Measurements from ENCODE around the gene GCNT1.
"Not testable (repeated sequence)": the region's sequence is repeated elsewhere in the genome, so short reads cannot be mapped to it uniquely, and the experiment has no call there.

The GCNT1 gene

DNA sequence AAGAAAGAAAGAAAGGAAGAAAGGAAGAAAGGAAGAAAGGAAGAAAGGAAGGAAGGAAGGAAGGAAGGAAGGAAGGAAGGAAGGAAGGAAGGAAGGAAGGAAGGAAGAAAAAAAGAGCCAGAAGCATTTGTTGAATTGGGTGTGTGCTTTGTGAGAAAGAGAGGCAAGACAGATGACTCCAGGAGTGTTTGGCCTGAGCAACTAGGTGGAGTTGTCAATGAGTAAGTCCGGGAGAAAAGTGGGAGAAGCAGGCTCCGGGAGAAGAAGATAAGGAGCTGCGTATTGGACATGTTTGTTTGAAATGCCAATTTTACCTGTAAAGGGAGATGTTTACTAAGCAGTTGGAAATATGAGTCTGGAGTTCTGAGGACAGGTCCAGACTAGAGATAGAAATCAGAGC lies 15.1 kb upstream of the GCNT1 start:
- no peak for DNase-seq

DNA sequence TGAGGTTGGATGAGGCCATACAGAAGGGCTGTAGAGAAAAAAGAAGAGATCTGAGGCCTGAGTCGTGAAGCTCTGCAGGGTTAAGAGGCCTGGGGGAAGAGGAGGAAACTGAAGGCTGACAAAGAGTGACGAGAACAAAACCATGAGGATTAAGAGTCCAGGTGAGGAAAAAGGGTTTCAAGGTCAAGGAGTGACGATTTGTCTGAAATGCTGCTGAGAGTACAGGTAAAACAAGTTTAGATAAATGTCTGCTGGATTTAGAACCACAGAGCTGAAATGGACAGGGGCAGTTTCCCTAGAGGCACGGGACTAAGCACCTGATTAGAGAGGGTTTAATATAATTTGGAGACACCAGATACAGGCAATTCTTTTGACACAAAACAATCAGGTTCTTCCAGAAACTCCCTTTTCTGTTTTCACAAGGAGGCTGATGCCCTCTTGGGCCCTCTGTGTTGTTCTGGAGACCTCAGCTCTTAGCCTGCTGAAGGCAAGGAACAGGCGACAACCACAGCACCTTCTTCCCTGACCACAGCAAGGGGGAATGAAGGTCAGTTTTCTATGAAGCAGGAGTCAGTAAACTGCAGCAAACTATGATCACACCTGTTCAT lies 14.6 kb upstream of the GCNT1 start:
- DNase-seq: no peak

DNA sequence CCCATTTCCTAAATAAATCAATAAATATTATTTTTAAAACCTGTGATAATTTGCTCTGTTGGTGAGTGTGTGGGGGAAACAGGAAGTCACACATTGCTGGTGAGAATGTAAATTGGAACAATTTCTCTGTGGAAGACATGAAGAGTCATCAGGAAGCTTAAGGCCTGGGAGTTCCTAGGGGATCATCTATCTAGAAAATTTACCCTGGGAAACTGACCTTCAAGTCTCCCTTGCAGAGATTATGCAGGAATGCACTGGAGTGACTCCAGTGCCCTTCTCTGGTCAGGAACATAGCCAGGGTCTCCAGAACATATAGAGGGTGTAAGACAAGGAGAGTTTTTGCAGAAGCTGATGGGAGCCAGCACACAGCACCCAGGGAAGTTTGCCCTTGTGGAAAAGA lies 13.0 kb upstream of the GCNT1 start:
- no peak for DNase-seq

DNA sequence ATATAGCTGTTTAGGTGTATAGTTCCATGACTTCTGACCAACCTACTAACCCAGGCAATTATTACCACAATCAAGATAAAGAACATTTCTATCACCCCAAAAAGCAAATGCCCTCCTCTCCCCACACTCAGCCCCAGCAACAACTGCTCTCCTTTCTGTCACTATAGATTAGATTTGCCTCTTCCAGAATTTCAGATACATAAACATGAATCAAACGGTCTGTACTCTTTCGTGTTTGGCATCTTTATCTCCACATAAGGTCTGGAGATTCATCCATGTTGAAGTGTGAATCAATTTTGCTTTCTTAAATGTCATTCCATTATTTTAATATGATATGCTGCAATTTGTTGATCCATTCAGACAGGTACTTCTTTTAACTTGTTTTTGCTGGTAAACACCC lies 10.5 kb upstream of the GCNT1 start:
- no peak for DNase-seq

DNA sequence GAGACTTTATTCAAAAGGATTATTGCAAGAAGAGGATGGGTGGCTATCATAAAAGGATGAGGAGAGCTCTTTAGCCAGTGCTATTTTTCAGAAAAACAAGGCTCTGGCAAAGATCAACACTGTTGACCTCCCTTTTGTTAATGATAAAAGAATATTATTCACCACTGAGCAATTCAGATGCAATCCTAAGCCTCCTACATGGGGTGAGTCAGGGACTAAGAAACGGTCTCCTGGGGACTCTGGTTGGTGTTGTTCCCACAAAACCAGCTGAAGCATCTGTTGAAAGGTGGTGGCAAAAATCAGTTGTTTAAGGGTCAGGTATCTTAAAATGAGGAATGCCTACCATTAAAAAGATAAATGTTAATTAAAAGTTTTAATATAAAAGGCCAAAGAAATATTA lies 7.7 kb upstream of the GCNT1 start:
- DNase-seq: no peak

DNA sequence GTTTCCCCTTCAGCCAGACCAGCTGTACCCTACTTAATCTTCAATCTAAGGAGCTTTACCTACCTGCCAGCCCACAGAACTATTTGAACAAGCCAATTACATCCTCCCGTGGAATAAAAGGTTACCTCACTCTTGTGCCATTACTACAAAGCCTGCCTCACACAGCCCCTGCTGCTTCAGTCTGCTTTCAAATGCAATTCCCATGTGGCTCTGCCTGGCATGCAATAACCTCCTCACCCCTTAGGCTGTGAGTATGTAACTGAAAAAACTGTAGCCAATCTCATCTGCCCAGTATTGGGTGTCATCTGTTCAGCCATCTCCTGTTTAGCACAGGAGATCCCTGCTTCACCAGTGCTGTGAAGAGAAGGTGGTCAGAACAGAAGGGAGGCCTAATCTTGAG lies 6.1 kb upstream of the GCNT1 start:
- no peak for DNase-seq

DNA sequence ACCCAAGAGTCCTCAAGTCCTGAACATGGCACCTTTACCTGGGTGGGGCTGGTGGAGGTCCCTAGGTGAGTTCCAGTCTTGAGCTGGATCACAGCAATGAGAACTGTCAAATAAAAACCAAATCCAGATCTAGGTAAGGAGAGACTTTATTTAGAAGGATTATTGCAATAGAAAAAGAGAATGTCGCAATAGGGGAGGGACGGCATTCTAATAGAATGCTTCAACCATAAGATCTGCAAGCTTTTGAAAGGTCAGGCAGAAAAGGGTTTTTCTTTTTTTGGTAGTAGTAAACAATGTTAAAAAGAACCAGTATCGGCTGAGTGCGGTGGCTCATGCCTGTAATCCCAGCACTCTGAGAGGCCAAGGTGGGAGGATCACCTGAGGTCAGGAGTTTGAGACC lies 5.2 kb upstream of the GCNT1 start:
- DNase-seq: no peak

DNA sequence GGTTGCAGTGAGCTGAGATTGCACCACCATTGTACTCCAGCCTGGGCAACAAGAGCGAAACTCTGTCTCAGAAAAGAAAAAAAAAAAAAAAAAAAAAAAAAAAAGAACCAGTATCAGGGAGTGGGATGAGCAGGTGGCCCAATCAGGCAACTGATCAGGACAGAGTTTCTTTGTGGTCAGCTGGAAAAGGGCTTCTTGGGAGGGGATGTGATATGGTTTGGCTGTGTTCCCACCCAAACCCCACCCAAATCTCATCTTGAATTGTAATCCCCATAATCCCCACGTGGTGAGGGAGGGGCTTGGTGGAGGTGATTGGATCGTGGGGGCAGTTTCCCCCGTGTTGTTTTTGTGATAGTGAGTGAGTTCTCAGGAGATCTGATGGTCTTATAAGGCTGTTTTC lies 4.7 kb upstream of the GCNT1 start:
- DNase-seq: no peak

DNA sequence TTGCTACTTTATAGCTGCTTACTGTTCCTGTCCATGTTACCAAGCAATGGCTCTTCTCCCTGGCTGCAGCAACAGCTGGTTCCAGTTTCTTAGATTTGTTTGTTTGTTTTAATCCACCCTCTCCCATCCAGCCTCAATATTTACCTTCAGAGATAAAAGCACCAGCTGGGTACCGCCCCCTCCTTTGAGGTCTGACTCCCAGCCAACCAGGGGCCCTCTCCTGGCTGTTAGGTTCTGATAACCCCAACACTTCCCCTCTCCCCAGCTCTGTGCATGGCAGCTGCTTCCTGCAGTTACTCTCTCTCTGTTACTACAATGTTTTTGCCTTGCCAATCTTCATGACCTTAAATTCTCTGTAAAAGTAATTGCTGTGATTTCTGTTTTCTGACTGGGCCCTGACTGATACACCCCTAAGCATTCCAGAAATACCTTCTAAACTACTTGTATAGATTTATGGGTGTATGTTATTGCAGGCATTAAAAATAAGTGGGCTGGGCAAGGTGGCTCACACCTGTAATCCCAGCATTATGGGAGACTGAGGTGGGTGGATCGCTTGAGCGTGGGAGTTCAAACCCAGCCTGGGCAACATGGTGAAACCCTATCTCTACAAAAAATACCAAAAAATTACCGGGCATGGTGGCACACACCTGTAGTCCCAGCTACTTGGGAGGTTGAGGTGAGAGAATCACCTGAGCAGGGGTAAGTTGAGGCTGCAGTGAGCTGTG lies 2.6 kb upstream of the GCNT1 start:
- DNase-seq: no peak

DNA sequence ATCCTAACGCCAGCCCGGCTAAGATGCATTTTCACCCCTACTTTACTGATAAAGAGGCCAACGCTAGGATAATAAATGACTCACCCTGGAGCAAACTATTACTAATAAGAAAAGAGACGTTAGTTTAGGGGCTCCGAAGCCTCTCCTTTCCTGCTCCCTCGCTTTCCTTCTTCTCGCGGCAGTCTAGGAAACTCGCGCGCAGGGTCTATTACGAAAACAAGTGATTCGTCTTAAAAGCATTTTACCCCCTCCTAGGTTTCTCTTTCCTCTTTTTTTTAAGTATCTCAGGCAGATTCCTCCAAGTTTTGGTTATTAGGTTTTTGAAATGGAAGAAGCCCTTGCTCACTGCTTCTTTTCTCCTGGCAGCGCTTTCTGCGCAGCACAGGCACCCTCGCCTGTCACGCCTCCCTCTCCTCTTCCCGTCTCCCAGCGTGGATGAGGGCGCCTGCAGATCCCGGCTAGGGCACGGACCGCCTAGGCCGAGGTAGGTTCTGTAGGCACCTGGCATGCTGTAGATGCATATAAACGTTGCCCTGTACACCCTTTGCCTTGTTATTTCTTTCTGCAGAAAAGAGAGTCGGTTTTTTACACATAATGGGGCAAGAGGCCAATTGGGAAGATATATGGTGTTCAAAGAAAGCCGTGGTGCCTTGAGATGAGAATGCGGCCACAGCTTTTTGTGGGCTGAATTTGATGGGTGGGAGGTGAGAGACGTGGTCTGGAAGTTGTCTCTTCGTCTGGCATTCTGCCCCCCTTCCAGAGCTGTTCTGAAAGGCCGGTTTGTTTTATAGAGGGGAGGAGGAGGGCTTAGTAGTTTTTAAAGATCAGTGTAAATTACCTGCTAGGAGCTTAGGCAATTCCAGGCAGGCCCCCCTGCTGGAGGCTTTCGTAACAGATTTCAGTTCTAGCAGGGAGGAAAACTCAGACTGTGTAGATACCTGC lies 983 bp downstream of the GCNT1 start:
- peak in 3 of 14 donors; percentile 0 to 75 (median 1) for DNase-seq

DNA sequence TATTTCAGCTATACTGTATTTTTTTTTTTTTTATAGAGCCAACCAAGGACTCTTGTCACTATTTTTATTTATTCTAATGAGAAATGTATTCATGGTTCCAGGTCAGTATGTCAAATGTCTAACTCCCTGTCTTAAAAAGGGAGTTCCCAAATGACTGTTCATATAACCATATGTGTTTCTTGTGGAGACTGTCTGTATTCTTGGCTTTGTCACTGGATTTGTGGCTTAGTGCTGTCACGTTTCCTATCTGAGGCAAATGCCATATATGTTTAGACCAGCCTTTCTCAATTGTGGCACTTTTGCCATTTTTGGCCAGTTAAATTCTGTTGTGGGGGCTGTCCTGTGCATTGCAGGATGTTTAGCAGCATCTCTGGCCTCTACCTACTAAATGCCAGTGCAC lies 3.1 kb downstream of the GCNT1 start:
- no peak for DNase-seq

DNA sequence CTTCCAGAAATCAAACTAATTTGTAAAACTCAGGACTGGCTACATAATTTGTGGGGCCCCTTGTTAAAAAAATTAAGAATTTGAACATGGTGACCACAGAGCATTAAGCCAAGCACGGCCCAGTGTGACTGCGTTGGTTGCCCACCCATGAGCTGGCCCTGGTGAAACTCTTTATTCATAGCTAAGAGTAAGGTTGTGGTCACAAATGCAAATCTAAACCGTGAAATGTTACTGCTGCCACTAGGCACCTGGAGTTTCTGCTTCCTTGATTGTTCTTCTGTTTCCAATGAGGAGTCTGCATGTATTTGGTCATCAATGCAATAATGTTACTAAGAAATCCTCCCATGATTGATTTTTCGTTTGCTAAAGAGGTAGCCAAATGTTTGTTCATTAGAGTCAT lies 4.2 kb downstream of the GCNT1 start:
- DNase-seq: no peak

DNA sequence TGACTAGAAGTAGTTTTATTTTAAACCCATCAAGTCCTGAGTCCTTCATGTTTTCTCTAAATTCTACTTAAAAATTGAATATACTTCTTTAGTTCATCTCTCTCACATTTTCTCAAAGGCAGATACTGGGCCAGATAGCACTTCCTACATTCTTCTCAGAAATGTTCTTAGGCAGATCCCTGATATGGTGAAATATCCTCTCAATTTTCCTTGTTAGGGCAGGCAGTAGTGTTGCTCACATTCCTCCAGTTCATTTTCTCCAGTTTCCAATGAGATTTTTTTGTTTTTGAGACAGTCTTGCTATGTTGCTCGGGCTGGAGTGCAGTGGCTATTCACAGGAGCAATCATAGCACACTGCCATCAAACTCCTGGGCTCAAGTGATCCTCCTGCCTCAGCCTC lies 5.7 kb downstream of the GCNT1 start:
- no peak for DNase-seq

DNA sequence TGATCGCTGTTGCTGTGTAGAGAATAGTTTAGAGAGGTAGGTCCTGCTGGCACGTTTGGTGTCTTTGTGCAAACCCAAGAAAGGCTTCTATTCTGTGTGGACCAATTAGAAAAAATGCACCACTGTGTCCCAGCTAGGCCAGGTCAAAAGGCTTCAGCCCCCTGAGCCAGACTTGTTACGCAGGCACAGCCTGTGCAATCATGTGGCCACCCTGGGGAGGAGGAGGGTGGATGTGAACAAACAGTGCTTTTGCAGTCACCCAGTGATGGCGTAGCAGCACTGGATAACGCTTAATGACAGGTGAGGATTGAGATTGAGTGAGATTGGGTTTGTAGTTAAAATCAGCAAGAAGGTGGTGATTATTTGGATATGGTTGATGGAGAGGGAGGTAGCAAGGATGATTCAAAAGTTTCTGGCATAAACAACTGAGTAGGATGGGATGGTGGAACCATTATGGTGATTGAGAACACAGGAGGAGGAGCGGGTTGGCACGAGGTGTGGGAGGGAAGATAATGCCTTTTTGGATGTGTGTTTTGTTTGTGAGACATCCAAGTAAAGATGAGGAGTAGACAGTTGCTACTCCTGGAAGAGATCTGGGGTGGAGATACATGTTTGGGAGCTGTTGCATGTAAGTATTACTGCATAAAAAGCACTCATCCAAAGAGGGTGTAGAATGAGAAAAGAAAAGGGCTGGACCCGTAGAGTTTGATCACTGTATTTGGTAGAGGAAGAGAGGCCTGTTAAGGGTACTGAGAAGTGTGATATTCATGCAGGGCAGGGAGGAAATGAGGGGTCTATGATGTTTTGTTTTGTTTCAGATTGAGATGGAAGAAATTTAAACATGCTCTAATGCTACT lies 6.7 kb downstream of the GCNT1 start:
- no peak for DNase-seq

DNA sequence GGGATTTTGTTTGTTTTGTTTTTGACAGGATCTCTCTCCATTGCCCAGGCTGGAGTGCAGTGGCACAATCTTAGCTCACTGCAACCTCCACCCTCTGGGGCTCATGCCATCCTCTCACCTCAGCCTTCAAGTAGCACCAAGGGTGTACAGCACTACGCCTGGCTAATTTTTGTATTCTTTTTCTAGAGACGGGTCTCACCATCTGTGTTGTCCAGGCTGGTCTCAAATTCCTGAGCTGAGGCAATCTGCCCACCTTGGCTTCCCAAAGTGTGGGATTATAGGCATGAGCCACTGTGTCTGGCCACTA lies 7.3 kb downstream of the GCNT1 start:
- DNase-seq: peak in 1 of 14 donors; percentile 6

DNA sequence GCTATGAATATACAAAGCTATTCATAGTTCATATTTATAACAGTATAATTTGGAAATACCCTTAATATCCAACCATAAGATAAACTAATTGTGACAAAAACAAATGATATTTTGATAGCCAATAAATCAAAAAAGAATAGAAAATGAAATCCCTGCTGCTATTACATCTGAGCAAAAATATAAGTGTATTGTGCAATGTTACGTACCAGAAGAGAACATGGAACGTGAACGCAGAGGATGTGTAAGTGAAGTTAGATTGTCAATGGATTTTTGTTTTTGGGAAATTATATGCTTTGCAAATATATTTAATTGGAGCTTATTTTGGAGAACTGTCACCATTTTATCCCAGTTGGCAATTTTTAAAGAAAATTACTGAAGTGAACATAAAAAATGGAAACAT lies 15.4 kb downstream of the GCNT1 start:
- DNase-seq: no peak

DNA sequence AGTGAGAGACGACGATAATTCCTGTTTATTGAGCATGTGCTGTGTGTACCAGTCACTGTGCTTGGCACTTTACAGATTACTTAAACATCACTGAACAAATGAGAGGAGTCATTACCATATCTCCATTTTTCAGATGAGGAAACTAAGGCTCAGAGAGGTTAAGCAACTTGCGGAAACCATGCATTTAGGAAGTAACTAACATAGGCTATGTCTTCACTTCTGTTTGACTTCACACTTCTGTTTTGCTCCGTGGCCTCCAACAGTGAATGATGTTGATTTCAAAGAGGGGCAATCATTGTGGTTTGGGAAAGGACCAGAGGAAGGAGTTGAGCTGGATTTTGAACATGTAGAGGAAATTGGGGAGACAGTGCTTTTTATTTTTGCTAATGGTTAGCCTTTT lies 16.7 kb downstream of the GCNT1 start:
- DNase-seq: no peak

DNA sequence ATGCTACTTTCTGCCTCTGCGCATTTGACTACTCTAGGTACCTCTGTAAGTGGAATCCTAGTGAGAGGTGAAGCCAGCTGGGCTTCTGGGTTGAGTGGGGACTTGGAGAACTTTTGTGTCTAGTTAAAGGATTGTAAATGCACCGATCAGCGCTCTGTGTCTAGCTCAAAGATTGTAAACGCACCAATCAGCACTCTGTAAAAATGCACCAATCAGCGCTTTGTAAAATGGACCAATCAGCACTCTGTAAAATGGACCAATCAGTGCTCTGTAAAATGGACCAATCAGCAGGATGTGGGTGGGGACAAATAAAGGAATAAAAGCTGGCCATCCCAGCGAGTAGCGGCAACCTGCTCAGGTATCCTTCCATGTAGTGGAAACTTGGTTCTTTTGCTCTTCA lies 18.8 kb downstream of the GCNT1 start:
- not testable (repeated sequence) for DNase-seq

DNA sequence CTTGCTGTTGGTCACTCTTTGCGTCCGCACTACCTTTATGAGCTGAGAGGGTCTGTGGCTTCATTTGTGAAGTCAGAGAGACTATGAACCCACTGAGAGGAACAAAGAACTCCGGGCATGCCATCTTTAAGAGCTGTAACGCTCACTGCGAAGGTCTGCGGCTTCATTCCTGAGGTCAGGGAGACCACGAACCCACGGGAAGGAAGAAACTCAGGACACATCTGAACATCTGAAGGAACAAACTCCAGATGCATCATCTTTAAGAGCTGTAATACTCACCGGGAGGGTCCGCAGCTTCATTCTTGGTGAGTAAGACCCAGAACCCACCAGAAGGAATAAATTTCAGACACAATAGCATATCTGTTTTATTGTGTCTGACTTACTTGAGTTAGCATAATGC lies 19.2 kb downstream of the GCNT1 start:
- no peak for DNase-seq

DNA sequence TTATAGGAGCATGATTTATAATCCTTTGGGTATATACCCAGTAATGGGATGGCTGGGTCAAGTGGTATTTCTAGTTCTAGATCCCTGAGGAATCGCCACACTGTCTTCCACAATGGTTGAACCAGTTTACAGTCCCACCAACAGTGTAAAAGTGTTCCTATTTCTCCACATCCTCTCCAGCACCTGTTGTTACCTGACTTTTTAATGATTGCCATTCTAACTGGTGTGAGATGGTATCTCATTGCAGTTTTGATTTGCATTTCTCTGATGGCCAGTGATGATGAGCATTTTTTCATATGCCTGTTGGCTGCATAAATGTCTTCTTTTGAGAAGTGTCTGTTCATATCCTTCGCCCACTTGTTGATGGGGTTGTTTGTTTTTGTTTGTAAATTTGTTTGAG lies 20.4 kb downstream of the GCNT1 start:
- not testable (repeated sequence) for DNase-seq

DNA sequence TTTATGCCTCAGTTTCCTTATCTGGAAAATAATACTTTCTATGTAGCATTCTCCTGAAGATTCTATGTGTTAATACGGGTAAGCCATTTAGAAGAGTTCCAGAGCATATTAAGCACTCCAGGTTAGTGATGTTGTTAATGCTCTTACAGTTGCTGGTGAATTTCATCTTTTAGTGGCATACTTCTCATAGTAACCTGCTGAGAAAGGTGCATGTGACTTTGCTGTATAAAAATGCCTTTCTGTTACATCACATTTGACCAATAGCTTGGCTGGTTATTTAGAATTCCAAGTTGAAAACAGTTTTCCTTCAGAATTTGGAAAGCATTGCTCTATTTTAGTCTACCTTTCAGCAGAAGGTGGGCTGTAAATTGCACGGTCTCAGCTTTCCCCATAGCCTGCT lies 27.2 kb downstream of the GCNT1 start:
- DNase-seq: no peak

DNA sequence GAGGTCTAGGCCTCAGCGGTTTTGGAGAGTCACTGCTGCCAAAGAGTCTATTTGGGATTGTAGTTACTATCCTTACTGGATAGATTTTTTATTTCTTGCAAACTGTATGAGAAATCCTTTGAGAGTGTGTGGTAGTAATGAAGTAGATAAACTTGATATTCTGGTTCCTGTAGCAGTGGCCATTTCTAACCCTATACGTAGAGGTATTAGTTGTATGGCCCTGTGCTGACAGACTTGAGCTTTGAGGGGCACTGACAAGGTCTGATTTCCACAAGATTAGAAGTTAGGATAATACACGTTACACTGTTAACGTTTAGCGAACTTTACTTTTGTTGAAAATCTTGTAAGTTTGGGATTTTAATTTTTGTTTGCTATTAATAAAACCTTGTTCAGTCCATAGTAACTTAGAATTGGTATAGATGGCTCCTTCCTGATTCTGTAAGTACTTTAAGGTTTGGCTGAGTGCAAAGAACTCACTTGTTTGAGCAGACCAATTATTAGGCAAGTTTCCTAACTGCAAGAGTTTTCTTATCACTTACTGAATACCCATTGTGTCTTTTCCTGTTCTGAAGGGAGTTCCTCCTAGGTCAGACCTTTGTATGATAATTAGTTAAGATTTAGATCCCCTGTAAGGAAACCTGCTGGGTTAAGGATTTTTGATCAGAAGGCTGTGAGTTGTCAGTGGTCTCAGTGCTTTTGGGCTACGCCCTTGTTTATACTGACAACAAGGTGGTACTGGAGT lies 31.4 kb downstream of the GCNT1 start:
- DNase-seq: no peak

Data from C1 segment of cervical spinal cord (tissue), 14 donors.